KBM-7 (cell line): ENCODE data around the gene CDY1.
"Not testable (repeated sequence)": the region's sequence is repeated elsewhere in the genome, so short reads cannot be mapped to it uniquely, and the experiment has no call there.

ENCODE experiments used
- DNase-seq: peaks from one replicate; pipeline ENCODE4 v3.0.0-alpha.2; 2015
- in situ Hi-C: fragments of 300-500 bp; cut with MboI; formaldehyde crosslinking; loops from 2 replicates; pipeline ENCODE4 v1.14.3; 2020; ENCODE audit warnings: low sequenced_read_pairs, low pct_unique_long_range_greater_than_20kb, mixed read lengths

CDY1 gene

GRCh38 chrY:25621817-25622216 lies at the start of gene CDY1:
Gene CDY1, plus strand, starts transcription at chrY:25622117. Its CDS starts 326 bp downstream, at chrY:25622443.
- in situ Hi-C loops, DNase-seq: not testable (repeated sequence)

GRCh38 chrY:25593336-25593735 lies 28.6 kb upstream of the CDY1 start:
- in situ Hi-C loops, DNase-seq: not testable (repeated sequence)

GRCh38 chrY:25620209-25620608 lies 1.7 kb upstream of the CDY1 start:
- DNase-seq, in situ Hi-C loops: not testable (repeated sequence)

GRCh38 chrY:25626524-25626923 lies 4.6 kb downstream of the CDY1 start:
- DNase-seq, in situ Hi-C loops: not testable (repeated sequence)

GRCh38 chrY:25630383-25631112 lies 8.6 kb downstream of the CDY1 start:
- DNase-seq, in situ Hi-C loops: not testable (repeated sequence)

GRCh38 chrY:25639852-25640251 lies 17.9 kb downstream of the CDY1 start:
- in situ Hi-C loops, DNase-seq: not testable (repeated sequence)

- in situ Hi-C loops, DNase-seq: not testable (repeated sequence)
Observed at GRCh38 chrY:25643024-25643915, 21.4 kb downstream of the CDY1 start.
